ENCODE results near the gene SHC2.

SHC2 gene

DNA sequence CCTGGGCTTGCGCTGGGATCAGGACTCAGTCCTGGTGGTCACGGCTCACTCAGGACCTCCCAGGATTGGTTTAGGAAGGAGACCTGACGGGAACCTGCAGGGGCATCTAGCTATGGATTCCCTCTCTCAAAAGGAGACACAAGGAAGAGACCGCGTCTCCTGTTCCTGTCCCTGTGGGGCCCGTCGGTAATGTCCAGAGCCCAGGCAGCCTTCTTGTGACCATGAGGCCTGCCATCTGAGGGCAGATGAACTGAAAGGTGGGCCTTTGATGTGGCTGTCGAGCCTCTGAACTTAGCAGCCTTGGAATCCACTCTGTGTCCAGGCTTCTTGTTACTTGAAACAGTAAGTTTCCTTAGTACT lies 84.7 kb downstream of the SHC2 start:
- DNase-seq (ENCODE audit: low read depth in 4 of 4, low spot score in 1 of 4) = no peak

GRCh38 chr19:375395-376110 lies 85.3 kb downstream of the SHC2 start:
- no peak for DNase-seq (ENCODE audit: low read depth in 4 of 4, low spot score in 1 of 4)

- no peak for DNase-seq (ENCODE audit: low read depth in 4 of 4, low spot score in 1 of 4)
Measured at GRCh38 chr19:374886-375235, 86.0 kb downstream of the SHC2 start.

- DNase-seq (ENCODE audit: low read depth in 4 of 4, low spot score in 1 of 4) = no peak
Measured at GRCh38 chr19:374183-374885, 86.5 kb downstream of the SHC2 start.

- DNase-seq (ENCODE audit: low read depth in 4 of 4, low spot score in 1 of 4) = no peak
Measured at GRCh38 chr19:373391-374182, 87.2 kb downstream of the SHC2 start.

GRCh38 chr19:372306-372890 lies 88.4 kb downstream of the SHC2 start:
- no peak for DNase-seq (ENCODE audit: low read depth in 4 of 4, low spot score in 1 of 4)

DNA sequence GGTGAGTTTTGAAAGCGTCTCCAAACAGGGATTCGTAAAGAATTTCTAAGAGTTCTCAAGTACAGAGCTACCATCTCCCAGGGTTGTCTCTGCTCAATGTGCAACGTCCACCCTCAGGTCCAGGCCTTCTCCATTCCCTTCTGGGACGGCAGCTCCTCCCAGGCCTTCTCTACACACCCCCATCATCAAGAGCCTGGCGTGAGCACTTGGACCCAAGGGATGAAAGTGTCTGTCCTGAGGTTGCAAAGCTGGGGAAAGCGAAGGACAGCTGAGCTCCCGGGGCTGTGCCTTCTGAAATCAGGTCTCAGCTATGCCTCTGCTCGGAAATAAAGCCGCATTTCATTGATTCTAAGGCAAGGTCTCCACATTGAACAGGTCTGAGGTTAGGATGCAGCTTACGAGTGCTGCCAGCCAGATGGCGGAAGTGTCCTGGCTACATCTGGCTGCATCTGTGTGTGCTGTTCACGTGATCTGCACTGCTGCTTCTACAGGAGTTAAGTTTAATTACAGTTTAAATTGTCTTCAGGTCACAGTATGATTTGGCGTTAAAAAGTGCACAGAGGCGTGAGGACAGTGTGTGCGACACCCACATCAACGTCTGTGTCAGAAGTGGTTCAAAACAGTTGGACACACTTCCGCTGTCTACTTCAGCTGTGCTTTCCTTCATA lies 89.2 kb downstream of the SHC2 start:
- DNase-seq (ENCODE audit: low read depth in 4 of 4, low spot score in 1 of 4) = no peak

GRCh38 chr19:370641-371330 lies 90.0 kb downstream of the SHC2 start:
- DNase-seq (ENCODE audit: low read depth in 4 of 4, low spot score in 1 of 4) = no peak

GRCh38 chr19:369876-370275 lies 91.0 kb downstream of the SHC2 start:
- no peak for DNase-seq (ENCODE audit: low read depth in 4 of 4, low spot score in 1 of 4)

GRCh38 chr19:369256-369655 lies 91.6 kb downstream of the SHC2 start:
- no peak for DNase-seq (ENCODE audit: low read depth in 4 of 4, low spot score in 1 of 4)

- DNase-seq (ENCODE audit: low read depth in 4 of 4, low spot score in 1 of 4) = no peak
Measured at GRCh38 chr19:368630-369024, 92.2 kb downstream of the SHC2 start.

DNA sequence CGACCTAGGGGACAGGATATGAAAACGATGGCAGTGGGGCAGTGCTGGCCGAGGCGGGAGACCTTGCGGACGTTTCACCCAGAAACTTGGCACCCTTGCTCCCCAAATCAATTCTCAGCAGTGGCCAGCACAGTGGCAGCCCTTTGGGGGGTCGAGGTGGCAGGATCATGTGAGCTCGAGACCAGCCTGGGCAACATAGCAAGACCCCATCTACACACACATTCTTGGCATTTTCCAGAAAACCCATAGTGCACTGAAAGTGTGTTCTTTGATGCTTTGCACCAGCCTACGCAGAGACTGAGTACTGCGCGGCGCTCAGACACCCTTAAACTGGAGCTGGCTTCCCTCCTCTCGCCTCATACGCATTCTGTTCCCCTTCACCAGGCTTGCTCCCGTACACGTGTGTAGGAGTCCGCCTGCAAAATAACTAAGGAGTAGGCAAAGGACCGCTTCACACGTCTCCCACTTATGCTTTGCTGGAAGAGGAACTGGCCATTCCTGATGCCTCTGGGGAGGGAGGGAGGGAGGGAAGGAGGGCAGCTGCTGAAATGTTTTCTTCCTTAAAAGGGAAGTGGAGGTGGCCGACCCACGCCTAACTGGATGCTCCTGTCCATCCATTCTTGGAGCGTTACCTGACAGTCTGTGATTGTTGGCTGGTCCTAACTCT lies 92.7 kb downstream of the SHC2 start:
- no peak for DNase-seq (ENCODE audit: low read depth in 4 of 4, low spot score in 1 of 4)

DNA sequence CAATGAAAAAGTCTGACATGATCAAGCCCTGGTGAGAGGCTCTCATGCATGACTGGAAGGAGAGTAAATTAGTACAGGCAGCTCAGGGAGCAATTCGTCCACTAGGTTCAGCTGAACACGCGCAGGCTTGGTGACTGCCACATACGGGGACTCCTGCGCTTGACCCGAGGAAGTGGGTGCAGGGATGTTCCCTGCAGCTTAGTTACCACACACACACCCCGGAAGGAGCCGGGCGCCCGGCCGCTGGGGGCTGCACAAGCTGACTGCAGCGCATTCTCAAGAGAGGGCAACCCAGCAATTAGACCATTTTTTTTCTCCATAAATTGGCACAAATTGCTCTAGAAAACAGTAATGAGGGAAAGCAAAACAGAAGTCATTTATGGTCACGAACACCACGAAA lies 93.3 kb downstream of the SHC2 start:
- DNase-seq (ENCODE audit: low read depth in 4 of 4, low spot score in 1 of 4) = no peak

DNA sequence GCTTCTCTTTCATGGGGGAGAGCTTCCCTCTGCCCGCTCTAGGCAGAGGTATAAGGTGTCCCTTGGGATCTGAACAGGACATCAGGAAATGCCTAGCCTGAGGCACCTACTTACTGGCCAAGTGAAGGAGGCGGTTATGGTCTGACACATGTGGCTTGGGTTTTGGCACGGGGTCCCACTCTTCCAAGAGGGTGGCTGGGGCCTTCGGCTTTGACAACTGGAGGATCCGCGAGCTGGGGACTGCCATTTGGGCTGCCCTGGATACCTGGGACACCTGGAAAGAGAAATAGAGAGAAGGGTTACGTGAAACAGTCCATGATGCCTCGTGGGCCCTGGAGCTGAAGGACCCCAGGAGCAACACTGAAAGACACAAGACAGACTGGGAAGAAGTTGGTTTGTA lies 93.9 kb downstream of the SHC2 start:
- DNase-seq (ENCODE audit: low read depth in 4 of 4, low spot score in 1 of 4) = no peak

Measured in stimulated activated CD4-positive, alpha-beta T cell treated with anti-CD3 and anti-CD28 coated beads, Interleukin-1b, Interleukin-23, amount 100 ng/mL, for 24 hours (primary cell).